NCI-H1048 (cell line): ENCODE results near the gene NCOR1.
"Not testable (repeated sequence)": the region's sequence is repeated elsewhere in the genome, so short reads cannot be mapped to it uniquely, and the experiment has no call there.

Experiments used
- DNase-seq: peaks from one replicate; lab custom pipeline; 2025; lab: John Stamatoyannopoulos, UW

Gene NCOR1

GRCh38 chr17:16215273-16215964 is at the start of gene NCOR1:
TSS of gene NCOR1 (minus strand) at chr17:16215534. CDS start at chr17:16194569, 20,965 bp downstream.
- DNase-seq = peak; percentile 60

- no peak for DNase-seq
These were observed 46.9 kb upstream of the NCOR1 start for GRCh38 chr17:16262201-16262600.

GRCh38 chr17:16261049-16261448 is 45.7 kb upstream of the NCOR1 start:
- no peak for DNase-seq

GRCh38 chr17:16259926-16260325 is 44.6 kb upstream of the NCOR1 start:
- DNase-seq = no peak

GRCh38 chr17:16258901-16259300 is 43.6 kb upstream of the NCOR1 start:
- DNase-seq = no peak

- no peak for DNase-seq
These were observed 40.2 kb upstream of the NCOR1 start for GRCh38 chr17:16255481-16255921.

- DNase-seq = no peak
These were observed 39.6 kb upstream of the NCOR1 start for GRCh38 chr17:16254773-16255400.

- no peak for DNase-seq
These were observed 36.2 kb upstream of the NCOR1 start for GRCh38 chr17:16251556-16251955.

- no peak for DNase-seq
These were observed 35.7 kb upstream of the NCOR1 start for GRCh38 chr17:16251043-16251442.

GRCh38 chr17:16250635-16251034 is 35.3 kb upstream of the NCOR1 start:
- DNase-seq = no peak

GRCh38 chr17:16247586-16247984 is 32.3 kb upstream of the NCOR1 start:
- no peak for DNase-seq

GRCh38 chr17:16243801-16244567 is 28.6 kb upstream of the NCOR1 start:
- DNase-seq = no peak

GRCh38 chr17:16243385-16243784 is 28.1 kb upstream of the NCOR1 start:
- DNase-seq = no peak

GRCh38 chr17:16241906-16242399 is 26.6 kb upstream of the NCOR1 start:
- no peak for DNase-seq

- DNase-seq = no peak
These were observed 24.6 kb upstream of the NCOR1 start for GRCh38 chr17:16239931-16240330.

- DNase-seq = no peak
These were observed 17.1 kb upstream of the NCOR1 start for GRCh38 chr17:16232391-16232790.

GRCh38 chr17:16229912-16230561 is 14.7 kb upstream of the NCOR1 start:
- DNase-seq = not testable (repeated sequence)

GRCh38 chr17:16222406-16222805 is 7.1 kb upstream of the NCOR1 start:
- DNase-seq = no peak

GRCh38 chr17:16217002-16217635 is 1.8 kb upstream of the NCOR1 start, which contains the start of gene PIGL:
TSS of gene PIGL (plus strand) at chr17:16217210. CDS start at chr17:16217227, 17 bp downstream.
- DNase-seq = peak; percentile 88

GRCh38 chr17:16216341-16217001 is 1.1 kb upstream of the NCOR1 start:
- DNase-seq = not testable (repeated sequence)

GRCh38 chr17:16215965-16216316 is 607 bp upstream of the NCOR1 start:
- no peak for DNase-seq
